SK-N-SH treated with all-trans-retinoic acid at 6 μM for 48 hours (cell line): ENCODE results near the gene GTF3A.

ENCODE experiments used
- ATAC-seq: fragments of 200-7000 bp; cut with Tn5 transposase; 3 replicates; pipeline ENCODE4 v1.9.1; 2020; ENCODE audit warnings: mild to moderate bottlenecking, moderate library complexity
- ARNTL ChIP-seq: fragments of 450-650 bp; formaldehyde crosslinking; IDR thresholded peaks from 2 replicates; pipeline ENCODE4 v1.5.0; 2020; ENCODE audit warnings: low read depth, mild to moderate bottlenecking, moderate library complexity, borderline replicate concordance
- CREB5 ChIP-seq: fragments of 250-450 bp; sonication (Bioruptor Pico); IDR thresholded peaks from 2 replicates; pipeline ENCODE4 v1.5.1; 2020; ENCODE audit warnings: low read depth, mild to moderate bottlenecking, moderate library complexity
- CSDC2 ChIP-seq: fragments of 250-450 bp; sonication (Bioruptor Pico); IDR thresholded peaks from 2 replicates; pipeline ENCODE4 v1.5.0; 2020; ENCODE audit warnings: mild to moderate bottlenecking, moderate library complexity
- CSRNP3 ChIP-seq: fragments of 250-450 bp; sonication (Bioruptor Pico); IDR thresholded peaks from 2 replicates; pipeline ENCODE4 v1.5.1; 2021; ENCODE audit warnings: mild to moderate bottlenecking, moderate library complexity
- ESRRG ChIP-seq: fragments of 250-450 bp; sonication (Bioruptor Pico); IDR thresholded peaks from 2 replicates; pipeline ENCODE4 v1.6.1; 2021; ENCODE audit warnings: mild to moderate bottlenecking
- GLIS3 ChIP-seq: fragments of 250-450 bp; sonication (Bioruptor Pico); IDR thresholded peaks from 2 replicates; pipeline ENCODE4 v1.5.0; 2020; ENCODE audit warnings: mild to moderate bottlenecking, moderate library complexity
- ISL1 ChIP-seq: fragments of 250-450 bp; sonication (Bioruptor Pico); IDR thresholded peaks from 2 replicates; pipeline ENCODE4 v2.1.2; 2022; ENCODE audit warnings: mild to moderate bottlenecking, moderate library complexity
- OSR1 ChIP-seq: fragments of 250-450 bp; sonication (Bioruptor Pico); IDR thresholded peaks from 2 replicates; pipeline ENCODE4 v1.8.0; 2022; ENCODE audit warnings: moderate library complexity, mild to moderate bottlenecking, inconsistent platforms
- PATZ1 ChIP-seq: fragments of 250-450 bp; sonication (Bioruptor Pico); IDR thresholded peaks from 2 replicates; pipeline ENCODE4 v1.8.0; 2020; ENCODE audit warnings: mild to moderate bottlenecking, moderate library complexity, borderline replicate concordance
- PPARA ChIP-seq: fragments of 250-450 bp; sonication (Bioruptor Pico); IDR thresholded peaks from 2 replicates; pipeline ENCODE4 v1.5.0; 2020; ENCODE audit warnings: mild to moderate bottlenecking, borderline replicate concordance
- RARB ChIP-seq: fragments of 250-450 bp; sonication (Bioruptor Pico); IDR thresholded peaks from 2 replicates; pipeline ENCODE4 v1.8.0; 2021; ENCODE audit warnings: mild to moderate bottlenecking, moderate library complexity
- TCF4 ChIP-seq: fragments of 250-450 bp; sonication (Bioruptor Pico); IDR thresholded peaks from 2 replicates; pipeline ENCODE4 v1.8.0; 2021; ENCODE audit warnings: mild to moderate bottlenecking, moderate library complexity, borderline replicate concordance
- TOX ChIP-seq: fragments of 250-450 bp; sonication (Bioruptor Pico); IDR thresholded peaks from 2 replicates; pipeline ENCODE4 v1.8.0; 2021; ENCODE audit warnings: mild to moderate bottlenecking, moderate library complexity, borderline replicate concordance
- TSHZ2 ChIP-seq: fragments of 250-450 bp; sonication (Bioruptor Pico); IDR thresholded peaks from 2 replicates; pipeline ENCODE4 v1.5.0; 2020; ENCODE audit warnings: mild to moderate bottlenecking, moderate library complexity
- ZC3H10 ChIP-seq: fragments of 250-450 bp; sonication (Bioruptor Pico); IDR thresholded peaks from 2 replicates; pipeline ENCODE4 v1.5.1; 2021; ENCODE audit warnings: mild to moderate bottlenecking, moderate library complexity
- ZFP3 ChIP-seq: fragments of 250-450 bp; sonication (Bioruptor Pico); IDR thresholded peaks from 2 replicates; pipeline ENCODE4 v1.5.0; 2020; ENCODE audit warnings: mild to moderate bottlenecking, moderate library complexity
- ZFP30 ChIP-seq: fragments of 450-650 bp; formaldehyde crosslinking; IDR thresholded peaks from 2 replicates; pipeline ENCODE4 v1.5.0; 2022; ENCODE audit warnings: mild to moderate bottlenecking, moderate library complexity
- ZNF565 ChIP-seq: fragments of 450-650 bp; formaldehyde crosslinking; conservative IDR thresholded peaks from 2 replicates; pipeline ENCODE4 v1.5.0; 2020; ENCODE audit warnings: low read depth, mild to moderate bottlenecking, moderate library complexity
- ZNF70 ChIP-seq: fragments of 450-650 bp; formaldehyde crosslinking; IDR thresholded peaks from 2 replicates; pipeline ENCODE4 v1.5.0; 2020; ENCODE audit warnings: mild to moderate bottlenecking, moderate library complexity

The GTF3A gene

GRCh38 chr13:27389891-27390290, 34.5 kb upstream of the GTF3A start:
- ATAC-seq = no peak
- no peak for TF ChIP-seq TOX (CRISPR knock-in tag)
- no peak for TF ChIP-seq CREB5 (CRISPR knock-in tag)
- TF ChIP-seq GLIS3 (CRISPR knock-in tag) = no peak
- no peak for TF ChIP-seq ZNF565 (CRISPR knock-in tag)
- no peak for TF ChIP-seq ZNF70 (CRISPR knock-in tag)
- TF ChIP-seq CSDC2 (CRISPR knock-in tag) = no peak
- no peak for TF ChIP-seq PATZ1
- no peak for TF ChIP-seq ZFP30 (CRISPR knock-in tag)
- no peak for TF ChIP-seq ARNTL
- TF ChIP-seq PPARA (CRISPR knock-in tag) = no peak
- no peak for TF ChIP-seq TSHZ2 (CRISPR knock-in tag)
- no peak for TF ChIP-seq TCF4 (CRISPR knock-in tag)
- TF ChIP-seq RARB (CRISPR knock-in tag) = no peak
- TF ChIP-seq ZC3H10 (CRISPR knock-in tag) = no peak
- TF ChIP-seq ESRRG = no peak

- TF ChIP-seq ZFP3 (CRISPR knock-in tag) (no peak), TCF4 (CRISPR knock-in tag) (no peak), ZNF70 (CRISPR knock-in tag) (no peak), PATZ1 (no peak), CSDC2 (CRISPR knock-in tag) (no peak), GLIS3 (CRISPR knock-in tag) (no peak), PPARA (CRISPR knock-in tag) (no peak), CREB5 (CRISPR knock-in tag) (no peak), OSR1 (no peak)
- no peak for ATAC-seq
These were observed 32.9 kb upstream of the GTF3A start for GRCh38 chr13:27391471-27391870.

- ATAC-seq = no peak
- TF ChIP-seq ISL1 (no peak), ZFP3 (CRISPR knock-in tag) (no peak), CSRNP3 (no peak), CSDC2 (CRISPR knock-in tag) (no peak), ZC3H10 (CRISPR knock-in tag) (no peak), ZFP30 (CRISPR knock-in tag) (no peak), TSHZ2 (CRISPR knock-in tag) (no peak), ZNF565 (CRISPR knock-in tag) (no peak), PATZ1 (no peak)
These were observed 31.3 kb upstream of the GTF3A start for GRCh38 chr13:27393101-27393500.
